DMS53 treated with DMSO at 0.1 percent for 48 hours (cell line): ENCODE measurements around the gene EVC.
"Not testable (repeated sequence)": the region's sequence is repeated elsewhere in the genome, so short reads cannot be mapped to it uniquely, and the experiment has no call there.

Experiments
- DNase-seq: peaks from one replicate; lab custom pipeline; 2025; ENCODE audit not compliant: unreplicated experiment; lab: John Stamatoyannopoulos, UW

Gene EVC

DNA sequence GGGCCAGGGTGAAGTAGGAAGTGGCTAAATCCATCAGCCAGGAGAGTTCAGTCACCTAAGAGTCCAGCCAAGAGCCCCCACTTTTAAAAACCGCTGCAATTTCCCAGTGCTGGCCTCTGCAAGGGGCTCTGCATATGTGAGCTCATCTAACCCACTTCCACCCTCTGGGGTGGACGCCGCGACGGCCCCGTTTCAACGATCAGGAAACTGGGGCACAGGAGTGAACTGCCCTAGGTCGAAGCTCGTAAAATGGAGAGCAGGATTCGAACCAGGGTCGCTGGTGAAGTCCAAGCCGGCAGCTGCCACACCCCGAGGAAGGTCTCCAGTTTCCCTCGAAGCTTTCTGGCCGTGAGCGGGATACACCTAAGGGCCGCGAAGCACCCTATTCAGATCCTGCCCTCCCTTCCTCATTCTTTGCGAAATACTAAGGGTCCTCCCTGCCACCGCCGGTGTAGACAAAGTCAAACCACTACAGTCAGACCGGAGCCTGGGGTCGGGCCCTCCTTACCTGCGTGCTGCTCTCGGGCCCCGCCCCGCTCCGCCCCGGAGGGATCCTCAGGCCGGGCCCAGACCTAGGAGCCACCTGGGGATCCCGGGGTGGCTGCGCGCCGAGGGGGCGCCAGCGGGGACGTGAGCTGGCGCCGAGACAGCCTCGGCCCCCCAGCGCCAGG is 3.1 kb upstream of the EVC start:
- peak; percentile 34 for DNase-seq

DNA sequence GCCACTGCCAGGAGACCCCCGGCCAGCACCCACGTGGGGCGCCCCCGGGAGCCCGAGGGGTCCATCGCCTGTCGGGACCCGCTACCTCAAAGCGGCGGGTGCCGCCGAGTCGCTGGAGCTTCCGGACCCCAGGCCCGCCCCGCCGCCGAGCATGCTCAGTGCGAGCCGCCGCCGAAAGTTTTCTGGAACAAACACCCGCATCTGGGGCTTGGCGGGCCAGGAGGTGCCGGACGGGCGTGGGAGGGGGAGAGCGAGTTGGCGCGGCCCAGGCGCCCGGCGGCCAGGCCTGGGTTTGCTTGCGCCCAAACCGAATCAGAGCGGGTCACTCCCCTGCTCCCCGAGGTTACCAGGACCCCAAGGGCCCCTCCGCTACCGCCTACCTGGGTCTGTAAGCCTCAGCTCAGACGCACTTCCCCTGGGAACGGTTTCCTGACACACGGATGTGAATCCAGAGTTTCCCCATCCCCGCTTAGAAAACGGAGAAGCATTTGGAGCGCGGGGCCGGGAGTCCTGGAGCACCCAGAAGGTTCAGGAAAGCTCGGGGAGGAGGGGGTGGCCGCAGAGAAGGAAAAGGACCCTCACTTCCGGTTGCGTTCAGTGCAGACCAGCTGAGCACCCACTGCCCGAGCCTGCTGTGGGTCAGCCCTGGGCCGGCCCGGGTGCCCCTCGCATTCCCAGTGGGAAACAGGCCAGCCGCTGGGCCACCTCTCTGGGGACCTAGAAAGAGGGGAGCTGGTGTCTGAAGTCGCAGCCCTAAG is 2.4 kb upstream of the EVC start, which contains the start of gene EVC2:
TSS of gene EVC2 (minus strand) at position 111 of the 758 bp plus-strand sequence. CDS start at position 65, 46 bp downstream.
- peak; percentile 51 for DNase-seq

DNA sequence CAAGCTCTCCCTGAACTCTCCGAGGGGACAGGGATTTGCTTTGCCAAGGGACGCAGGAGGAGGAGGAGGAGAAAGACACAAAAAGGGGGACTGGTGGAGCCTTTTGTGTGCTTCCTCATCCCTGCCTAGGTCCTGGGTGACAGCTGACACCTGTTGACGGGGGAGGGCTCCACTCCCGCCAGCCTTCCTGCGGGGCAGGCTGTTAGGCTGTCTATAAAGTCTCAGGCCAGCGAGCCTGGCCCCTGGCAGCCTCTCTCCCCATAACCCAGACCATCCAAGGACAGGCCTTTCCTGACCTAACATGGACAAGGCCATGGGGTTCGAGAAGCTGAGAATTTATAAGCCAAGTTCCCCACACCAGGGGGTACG is 1.8 kb upstream of the EVC start:
- DNase-seq: peak; percentile 50

DNA sequence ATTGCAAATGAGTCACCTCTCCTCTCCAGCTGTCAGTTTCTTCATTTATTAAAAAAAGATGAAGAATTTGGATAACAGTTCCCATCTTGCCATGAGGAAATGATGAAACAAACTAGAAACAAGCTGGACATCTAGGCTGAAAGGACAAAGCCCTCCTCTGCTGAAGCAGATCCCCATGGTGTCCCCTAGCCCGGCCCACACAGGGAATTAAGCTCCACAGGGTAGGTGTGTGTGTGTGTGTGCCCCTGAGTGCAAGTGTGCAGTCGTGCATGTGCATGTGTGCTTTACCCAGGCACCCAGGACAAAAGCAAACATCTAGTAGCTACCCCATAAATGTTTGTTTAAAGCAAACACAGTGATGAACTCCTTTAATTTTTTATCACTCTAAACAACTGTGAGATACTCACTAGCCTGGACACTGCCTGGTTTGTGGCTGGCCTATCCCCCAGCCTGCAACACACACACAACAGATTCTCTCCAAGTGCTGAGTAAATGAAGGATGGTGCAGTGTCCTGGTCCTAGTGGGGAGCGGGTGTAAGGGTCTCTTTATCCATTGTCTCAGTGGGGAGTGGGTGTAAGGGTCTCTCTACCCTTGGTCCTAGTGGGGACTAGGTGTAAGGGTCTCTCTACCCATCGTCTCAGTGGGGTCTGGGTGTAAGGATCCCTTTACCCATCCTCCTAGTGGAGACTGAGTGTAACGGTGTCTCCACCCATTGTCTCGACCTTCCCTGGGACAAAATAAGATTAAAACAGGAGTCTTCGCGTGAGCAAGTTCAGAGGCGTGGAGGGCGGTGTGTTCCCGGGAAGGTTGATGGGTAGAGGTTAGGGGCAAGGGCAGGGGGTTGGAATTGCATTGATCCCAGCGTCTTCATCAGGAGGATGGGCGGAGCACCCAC is 688 bp upstream of the EVC start:
- DNase-seq: peak; percentile 80

DNA sequence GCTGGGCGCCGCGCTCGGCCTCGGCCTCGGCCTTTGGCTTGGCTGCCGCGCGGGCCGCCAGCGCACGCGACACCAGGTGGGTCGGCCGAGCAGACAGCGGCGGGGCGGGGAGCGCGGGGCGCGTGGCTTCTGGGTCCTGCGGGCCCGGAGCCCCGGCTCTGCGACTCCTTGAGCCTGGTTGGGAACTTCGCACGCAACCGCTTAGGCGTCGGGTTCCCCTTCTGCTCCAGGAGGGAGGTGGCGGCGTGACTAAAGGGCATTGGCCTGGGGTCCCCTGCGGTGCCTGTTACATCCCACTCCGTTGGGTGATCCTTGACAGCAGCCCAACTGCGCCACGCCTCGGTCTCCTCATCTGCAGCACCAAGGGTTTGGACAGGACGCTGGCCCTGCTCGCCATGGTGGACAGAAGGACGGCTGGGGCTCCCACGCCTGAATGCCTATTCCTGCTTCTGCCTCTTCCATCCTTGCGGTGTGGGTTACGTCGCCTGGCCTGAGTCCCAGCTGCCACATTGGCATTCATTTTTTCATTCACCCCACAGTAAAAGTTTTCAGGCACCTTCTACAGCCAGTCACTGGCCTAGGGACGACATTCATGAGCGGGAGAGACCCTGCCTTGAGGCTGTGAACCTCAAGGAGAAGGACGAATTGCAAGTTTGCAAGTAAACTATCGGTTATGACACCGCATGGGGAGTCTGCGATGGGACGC is 631 bp downstream of the EVC start:
- DNase-seq: peak; percentile 25

DNA sequence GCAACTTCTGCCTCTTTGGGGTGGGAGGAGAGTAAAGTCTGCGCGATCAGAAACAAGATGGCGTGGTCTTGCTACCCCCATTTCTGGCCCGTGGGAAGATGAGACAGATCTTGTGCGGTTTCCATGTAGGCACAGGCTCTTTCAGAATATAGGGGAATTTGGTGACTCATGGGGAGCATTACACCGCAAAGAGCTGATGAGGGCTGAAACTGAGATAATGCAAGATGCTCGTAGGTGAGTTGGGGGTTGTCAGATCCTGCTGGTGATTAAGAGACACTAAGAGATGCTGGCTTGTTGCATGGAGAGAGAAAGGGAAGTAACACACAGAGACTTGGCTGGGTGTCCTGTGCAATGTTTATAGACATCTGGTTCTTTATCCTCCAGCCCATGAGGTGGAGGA is 1.5 kb downstream of the EVC start:
- DNase-seq: no peak

DNA sequence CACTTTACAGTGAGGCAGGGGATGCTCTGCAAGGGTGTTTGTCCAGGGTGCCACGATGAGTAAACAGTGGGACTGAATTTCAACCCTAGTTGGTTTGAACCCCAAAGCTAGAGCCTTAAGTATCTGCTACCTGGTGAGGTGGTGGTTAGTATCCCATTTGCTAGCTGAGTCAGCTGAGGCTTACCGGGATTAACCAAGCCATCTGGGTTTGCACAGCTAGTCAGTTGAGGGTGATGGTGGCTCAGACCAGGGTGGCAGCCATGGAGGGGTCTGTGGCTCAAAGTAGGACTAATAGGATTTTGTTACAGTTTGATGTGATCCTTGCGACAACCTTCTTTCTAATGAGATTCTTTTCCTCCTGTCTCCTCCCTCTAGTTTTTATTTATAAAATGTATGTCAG is 1.9 kb downstream of the EVC start:
- no peak for DNase-seq

DNA sequence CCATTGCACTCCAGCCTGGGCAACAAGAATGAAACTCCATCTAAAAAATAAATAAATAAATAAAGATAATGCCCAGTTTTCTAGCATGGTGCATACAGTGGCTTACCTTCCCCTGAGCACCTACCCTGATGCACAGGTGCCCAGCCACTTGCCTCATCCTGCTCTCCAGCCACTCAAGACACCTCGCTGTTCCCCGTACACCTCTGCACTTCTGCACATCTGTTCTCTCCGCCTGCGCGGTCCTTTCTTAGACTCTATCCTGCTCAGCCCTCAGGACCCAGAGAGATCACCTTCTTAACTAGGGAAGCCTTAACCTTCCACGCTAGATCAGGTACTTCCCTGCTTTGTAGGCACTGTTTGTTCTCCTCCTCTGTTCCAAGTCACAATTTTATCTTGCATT is 2.9 kb downstream of the EVC start:
- DNase-seq: no peak

DNA sequence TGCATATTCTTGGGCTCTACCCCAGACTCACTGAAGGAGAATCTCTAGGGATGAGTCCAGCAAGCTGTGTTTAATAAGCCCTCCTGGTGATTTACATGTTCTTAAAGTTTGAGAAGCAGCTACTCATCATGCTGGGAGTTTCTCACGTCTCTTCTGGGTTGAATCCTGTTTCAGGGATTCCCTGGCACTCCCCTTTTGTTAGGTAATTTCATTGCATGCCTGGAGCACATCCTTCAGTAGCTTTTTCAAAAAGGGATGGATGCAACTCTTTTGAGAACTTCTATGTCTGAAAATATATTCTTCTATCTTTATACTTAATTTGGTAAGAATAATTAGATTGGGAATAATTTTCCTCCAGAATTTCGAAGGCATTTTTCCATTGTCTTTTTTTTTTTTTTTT is 4.4 kb downstream of the EVC start:
- DNase-seq: no peak

DNA sequence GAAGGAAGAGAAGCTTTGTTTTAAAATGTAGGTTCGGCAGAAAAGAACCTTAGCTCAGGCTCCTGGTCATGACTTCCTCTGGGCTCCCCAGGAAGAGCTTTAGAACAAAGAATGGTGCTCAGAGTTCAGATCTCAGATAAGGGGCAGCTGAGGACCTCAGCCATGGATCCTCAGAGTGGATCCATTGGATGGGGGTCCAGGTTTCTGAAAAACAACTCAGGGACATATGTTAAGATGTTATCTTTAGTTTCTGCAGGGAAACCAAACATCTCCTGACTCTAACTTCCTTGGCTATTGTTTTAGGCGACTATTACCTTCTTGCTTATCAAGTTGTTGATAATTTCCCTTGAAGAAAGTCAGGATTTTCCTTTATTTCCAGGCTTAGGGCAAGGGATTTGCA is 5.4 kb downstream of the EVC start:
- DNase-seq: no peak

DNA sequence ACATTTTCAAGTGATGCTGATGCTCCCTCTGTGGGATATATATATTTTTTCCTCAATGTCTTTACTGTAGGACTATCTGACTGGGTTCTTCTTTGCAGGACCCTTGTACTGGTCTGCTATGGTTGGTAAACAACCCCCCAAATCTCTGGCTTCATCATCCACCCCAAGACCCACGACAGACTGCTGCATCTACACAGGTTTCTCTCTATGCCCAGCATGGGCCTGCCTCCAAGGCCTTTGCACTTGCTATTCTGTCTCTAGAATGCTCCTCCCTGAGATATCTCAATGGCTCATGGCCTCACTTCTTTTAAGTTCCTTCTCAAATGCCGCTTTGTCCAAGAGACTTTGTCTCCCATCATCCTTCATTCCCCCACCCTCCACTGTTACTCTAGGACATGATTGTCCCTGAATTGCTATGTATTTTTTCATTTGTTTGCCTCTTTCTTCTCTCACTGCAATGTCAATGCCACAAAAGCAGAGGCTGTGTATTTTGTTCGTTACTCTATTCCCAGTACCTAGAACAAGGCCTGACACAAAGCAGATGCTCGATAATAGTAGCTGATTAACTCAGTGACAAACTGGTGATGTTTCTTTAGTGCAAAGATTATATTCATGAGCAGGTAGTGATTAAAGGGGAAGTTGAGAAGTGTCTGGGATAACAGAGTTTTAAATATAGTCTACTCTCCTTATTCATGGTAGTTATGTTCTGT is 6.6 kb downstream of the EVC start:
- DNase-seq: no peak

DNA sequence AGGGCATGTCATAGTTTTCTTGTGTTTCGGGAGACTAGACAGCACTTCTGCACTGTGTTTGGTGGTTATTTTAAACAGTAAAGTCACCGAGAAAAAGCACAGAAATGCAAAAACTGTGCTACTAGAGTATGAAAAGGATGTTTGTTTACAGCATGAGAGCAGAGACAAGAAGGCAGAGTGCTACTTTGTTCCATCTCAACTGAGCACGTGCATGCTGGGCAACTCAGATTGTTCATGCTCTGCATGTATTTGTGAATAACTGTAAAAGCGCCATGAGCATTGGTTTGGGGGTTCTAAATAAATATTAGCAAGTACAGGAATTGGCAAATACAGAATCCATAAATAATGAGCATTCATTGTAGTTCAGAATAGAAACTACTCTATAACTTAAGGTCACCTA is 7.4 kb downstream of the EVC start:
- no peak for DNase-seq

DNA sequence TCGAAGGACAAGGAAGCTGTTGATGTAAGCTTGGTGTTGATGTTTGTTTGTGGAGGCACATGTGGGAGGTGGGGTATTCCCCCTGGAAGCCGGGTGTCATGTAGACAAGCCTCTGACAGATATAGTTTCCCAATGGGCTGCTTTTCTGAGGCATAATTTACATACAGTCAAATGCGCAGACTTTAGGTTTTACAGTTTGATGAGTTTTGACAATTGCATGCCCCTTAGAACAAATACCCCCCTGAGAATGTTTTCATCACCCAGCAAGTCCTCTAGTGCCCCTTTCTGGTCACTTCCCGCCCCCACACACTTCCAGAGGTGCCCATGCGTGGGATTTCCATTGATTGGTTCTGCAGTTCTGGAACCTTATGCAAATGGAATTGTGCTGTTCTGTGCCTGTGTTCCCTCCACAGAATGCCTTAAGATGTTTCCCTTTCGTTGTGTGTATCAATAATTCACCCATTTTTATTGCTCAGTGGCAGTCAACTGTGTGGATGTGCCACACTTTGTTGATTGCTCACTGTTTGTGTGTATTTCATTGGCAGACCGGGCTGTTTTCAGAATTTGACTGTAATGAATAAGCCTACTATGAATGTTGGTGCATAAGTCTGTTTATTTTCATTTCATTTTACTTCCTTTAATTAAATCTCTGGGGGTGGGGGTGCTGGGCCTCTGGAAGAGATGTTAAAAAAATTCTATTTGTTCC is 8.5 kb downstream of the EVC start:
- DNase-seq: no peak

DNA sequence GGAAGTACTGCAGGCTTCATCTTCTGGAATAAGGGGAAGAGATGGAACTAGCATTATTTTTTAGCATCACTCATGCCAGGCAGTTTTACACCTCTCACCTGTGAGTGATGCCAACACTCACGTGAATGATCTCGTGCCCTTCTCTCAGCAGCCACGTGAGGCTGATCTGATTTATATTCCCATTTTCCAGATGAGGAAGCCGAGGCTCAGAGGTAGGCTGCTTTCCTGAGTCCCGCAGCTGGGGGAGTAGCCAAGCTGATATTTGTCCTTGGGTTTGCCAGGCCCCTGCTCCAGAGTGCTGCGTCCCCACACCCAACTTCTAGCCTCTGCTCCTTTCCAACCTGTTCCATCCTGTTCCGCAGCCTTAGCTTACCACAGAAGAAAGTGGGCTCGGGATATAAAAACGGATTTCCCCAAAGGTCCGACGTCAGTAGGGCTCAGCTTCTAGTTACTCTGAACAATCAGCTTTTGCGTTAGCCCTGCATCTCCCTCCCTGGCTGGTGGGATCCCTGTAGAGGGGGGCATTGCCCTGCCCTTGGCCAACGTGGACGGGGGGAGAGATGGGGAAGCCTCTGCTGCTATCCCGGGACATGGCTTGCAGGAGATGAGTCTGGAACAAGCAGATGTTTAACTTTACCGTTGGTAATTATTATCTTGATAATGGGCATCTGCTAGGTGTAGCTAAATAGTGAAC is 9.3 kb downstream of the EVC start:
- DNase-seq: no peak

DNA sequence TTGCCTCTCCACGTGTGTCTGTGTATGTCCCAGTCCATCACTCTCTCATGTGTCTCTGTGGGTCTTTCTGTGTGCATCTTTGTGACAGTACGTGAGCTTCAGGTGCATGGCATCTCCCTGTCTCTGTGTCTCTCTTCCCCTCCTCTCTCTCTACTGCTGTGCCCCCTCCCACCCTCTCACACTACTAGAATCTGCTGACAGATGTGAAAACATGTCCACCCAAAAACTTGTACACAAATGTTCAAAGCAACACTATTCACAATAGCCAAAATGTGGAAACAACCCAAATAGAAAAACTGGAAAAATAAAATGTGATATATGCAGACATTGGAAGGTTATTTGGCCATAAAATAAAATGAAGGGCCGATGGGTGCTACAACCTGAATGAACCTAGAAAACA is 10.0 kb downstream of the EVC start:
- no peak for DNase-seq

DNA sequence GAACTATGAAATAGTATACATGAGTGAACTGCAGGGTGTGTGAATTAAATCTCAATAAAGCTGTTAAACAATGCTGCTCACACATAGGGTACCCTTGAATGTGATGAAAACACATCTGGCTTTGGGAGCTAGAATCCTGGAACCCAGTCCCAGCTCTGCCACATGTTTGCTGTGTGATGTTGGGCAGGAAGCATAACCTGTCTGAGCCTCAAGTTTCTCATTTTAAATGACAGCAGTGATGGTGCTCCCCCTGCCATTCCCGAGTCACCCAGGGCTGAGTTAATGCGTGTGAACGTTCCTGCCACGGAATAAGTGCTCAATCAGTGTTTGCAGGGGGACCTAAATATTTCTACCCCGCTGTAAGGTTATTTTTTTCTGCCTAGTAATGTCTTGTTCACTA is 10.9 kb downstream of the EVC start:
- DNase-seq: no peak

DNA sequence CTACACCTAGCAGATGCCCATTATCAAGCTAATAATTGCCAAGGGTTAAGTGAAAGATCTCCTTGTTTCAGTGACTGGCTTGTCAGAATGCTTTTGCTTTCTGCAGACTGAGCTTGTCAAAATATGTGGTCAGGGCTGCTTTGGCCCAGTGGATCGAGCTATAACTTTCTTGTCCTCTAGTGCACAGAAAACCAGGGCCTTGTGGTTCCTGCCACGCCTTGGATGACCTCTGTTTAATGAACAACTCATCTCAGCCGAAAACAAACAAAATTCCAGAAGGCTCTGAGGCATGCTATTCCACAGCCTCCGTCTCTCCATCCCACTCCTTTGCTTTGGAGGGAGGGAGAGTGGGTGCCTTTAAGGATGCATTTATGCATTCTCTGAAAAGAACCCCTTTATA is 11.3 kb downstream of the EVC start:
- peak; percentile 2 for DNase-seq

DNA sequence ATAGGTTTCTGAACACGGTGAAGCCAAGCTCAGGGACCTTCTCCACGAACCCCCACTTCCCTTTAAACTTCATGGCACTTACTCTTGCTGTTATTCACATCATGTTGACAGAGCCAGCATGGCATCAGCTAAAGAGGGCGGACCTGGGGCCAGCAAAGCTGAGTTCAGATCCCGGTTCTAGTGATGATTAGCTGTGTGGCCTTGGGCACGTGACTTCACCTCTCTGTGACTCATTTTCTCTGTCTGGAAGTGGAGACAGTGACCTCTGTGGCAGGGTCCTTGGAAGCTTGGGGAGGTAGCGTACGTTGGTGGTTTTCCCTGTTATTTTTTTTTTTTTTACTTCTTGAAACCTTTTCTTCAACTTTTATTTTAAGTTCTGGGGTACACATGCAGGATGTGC is 13.4 kb downstream of the EVC start:
- DNase-seq: no peak

DNA sequence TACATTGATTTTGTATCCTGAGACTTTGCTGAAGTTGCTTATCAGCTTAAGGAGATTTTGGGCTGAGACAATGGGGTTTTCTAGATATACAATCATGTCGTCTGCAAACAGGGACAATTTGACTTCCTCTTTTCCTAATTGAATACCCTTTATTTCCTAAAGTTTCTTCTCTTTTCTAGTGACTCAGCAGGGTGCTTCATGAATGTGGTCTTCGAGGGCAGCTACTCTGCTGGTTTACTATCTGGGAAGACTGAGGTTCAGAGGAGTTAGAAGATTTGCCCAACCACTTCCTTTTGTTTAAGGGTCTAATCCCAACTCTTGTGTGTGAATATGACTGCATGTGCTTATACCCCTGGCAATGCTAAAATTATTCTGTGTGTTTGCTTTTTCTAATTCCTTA is 17.4 kb downstream of the EVC start:
- not testable (repeated sequence) for DNase-seq
